OCI-LY1 (cell line): ENCODE measurements around the gene STARD13.

Experiments
- H2AFZ ChIP-seq: fragments of 200-600 bp; sonication (generic), shearing (Covaris generic); 2 replicates; pipeline ENCODE4 v1.6.0; 2014; ENCODE audit warnings: antibody characterized with exemption, mild to moderate bottlenecking, low read length
- H3F3A ChIP-seq: fragments of 200-600 bp; sonication (generic), shearing (Covaris generic); 2 replicates; pipeline ENCODE4 v1.6.0; 2014; ENCODE audit warnings: mild to moderate bottlenecking, antibody characterized with exemption, low read length, moderate library complexity; ENCODE audit not compliant: insufficient read depth
- H3K27ac ChIP-seq: fragments of 200-600 bp; sonication (generic); 2 replicates; pipeline ENCODE4 v1.5.1; 2014; ENCODE audit warnings: low read length, mixed run types, mild to moderate bottlenecking, low read depth; ENCODE audit not compliant: poor library complexity, severe bottlenecking
- H3K27me3 ChIP-seq: fragments of 200-600 bp; sonication (generic); 2 replicates; pipeline ENCODE4 v1.6.0; 2014; ENCODE audit warnings: antibody characterized with exemption, mild to moderate bottlenecking, low read length, moderate library complexity; ENCODE audit not compliant: insufficient read depth
- H3K36me3 ChIP-seq: fragments of 200-600 bp; sonication (generic); 2 replicates; pipeline ENCODE4 v1.6.1; 2014; ENCODE audit warnings: mild to moderate bottlenecking, antibody characterized with exemption, low read length, moderate library complexity, mixed read lengths; ENCODE audit not compliant: insufficient read depth
- H3K4me1 ChIP-seq: fragments of 200-600 bp; sonication (generic); 2 replicates; pipeline ENCODE4 v1.5.1; 2014; ENCODE audit warnings: mild to moderate bottlenecking, low read length, moderate library complexity; ENCODE audit not compliant: insufficient read depth, severe bottlenecking
- H3K4me2 ChIP-seq: fragments of 200-600 bp; sonication (generic), shearing (Covaris generic); 2 replicates; pipeline ENCODE4 v1.6.1; 2014; ENCODE audit warnings: low read length
- H3K4me3 ChIP-seq: fragments of 200-600 bp; sonication (generic); 2 replicates; pipeline ENCODE4 v1.5.1; 2014; ENCODE audit warnings: low read length, low read depth, mild to moderate bottlenecking, mixed read lengths; ENCODE audit not compliant: poor library complexity, severe bottlenecking
- H3K79me2 ChIP-seq: fragments of 200-600 bp; shearing (Covaris generic); 2 replicates; pipeline ENCODE4 v1.6.1; 2016; ENCODE audit warnings: mixed run types, low read length, mixed read lengths; ENCODE audit not compliant: insufficient read depth
- H3K9ac ChIP-seq: fragments of 200-600 bp; sonication (generic), shearing (Covaris generic); 2 replicates; pipeline ENCODE4 v1.6.1; 2014; ENCODE audit warnings: mild to moderate bottlenecking, low read length, mixed read lengths
- H3K9me2 ChIP-seq: fragments of 200-600 bp; sonication (generic), shearing (Covaris generic); 2 replicates; pipeline ENCODE4 v1.6.1; 2014; ENCODE audit warnings: low read depth, mild to moderate bottlenecking, low read length, mixed read lengths
- H3K9me3 ChIP-seq: fragments of 200-600 bp; shearing (Covaris generic); 2 replicates; pipeline ENCODE4 v1.6.1; 2014; ENCODE audit warnings: low read length, mixed read lengths
- H4K20me1 ChIP-seq: fragments of 200-600 bp; sonication (generic), shearing (Covaris generic); 2 replicates; pipeline ENCODE4 v1.6.0; 2016; ENCODE audit warnings: mild to moderate bottlenecking, low read length; ENCODE audit not compliant: insufficient read depth
- EZH2 ChIP-seq: fragments of 200-600 bp; sonication (generic), shearing (Covaris generic); IDR thresholded peaks from 2 replicates; pipeline ENCODE4 v1.8.0; 2017; ENCODE audit warnings: borderline replicate concordance, mixed run types, mild to moderate bottlenecking, antibody characterized with exemption, low read length, moderate library complexity, mixed read lengths
- TF ChIP-seq, protein P1 (sequence below): fragments of 200-600 bp; sonication (generic), shearing (Covaris generic); IDR thresholded peaks from 2 replicates; pipeline ENCODE4 v1.5.1; 2017; ENCODE audit warnings: mild to moderate bottlenecking, antibody characterized with exemption, low read length, moderate library complexity, mixed read lengths

The STARD13 gene

DNA sequence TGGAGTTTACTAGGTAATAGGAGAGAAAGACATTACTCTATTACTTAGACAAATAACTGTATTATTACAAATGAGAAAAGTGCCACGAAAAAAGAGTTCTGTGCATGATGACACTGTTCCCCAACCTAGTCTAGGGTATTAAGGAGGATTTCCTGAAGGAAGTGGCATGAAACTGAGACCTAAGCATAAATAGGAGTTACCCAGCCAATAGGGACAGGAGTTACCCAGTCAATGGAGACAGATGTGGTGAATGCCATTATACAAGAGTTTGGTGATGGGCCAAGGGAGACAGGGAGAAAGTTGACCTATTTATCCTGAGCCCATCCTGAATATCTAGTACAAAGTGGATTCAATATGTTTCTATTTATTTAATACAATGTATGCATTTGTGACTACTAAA, 203.9 kb downstream of the STARD13 start:
- Histone ChIP-seq H3K9ac (no peak overlapping the region), H3K9me2 (no peaks in the 10 kb centered on the region), H3K79me2 (no peaks in the 10 kb centered on the region), H3K36me3 (no peaks in the 10 kb centered on the region), H3K4me1 (peaks cover 20% of the 10 kb centered on the region), H3F3A (no peaks in the 10 kb centered on the region), H3K27me3 (no peaks in the 10 kb centered on the region), H3K4me3 (no peak overlapping the region), H3K9me3 (no peaks in the 10 kb centered on the region), H3K4me2 (no peak overlapping the region; the same call in 1 of the 2 replicates), H4K20me1 (no peaks in the 10 kb centered on the region), H3K27ac (peak overlapping the region; percentile 32), H2AFZ (no peak overlapping the region)
- TF ChIP-seq EZH2: no peak
- TF ChIP-seq, protein P1, sequence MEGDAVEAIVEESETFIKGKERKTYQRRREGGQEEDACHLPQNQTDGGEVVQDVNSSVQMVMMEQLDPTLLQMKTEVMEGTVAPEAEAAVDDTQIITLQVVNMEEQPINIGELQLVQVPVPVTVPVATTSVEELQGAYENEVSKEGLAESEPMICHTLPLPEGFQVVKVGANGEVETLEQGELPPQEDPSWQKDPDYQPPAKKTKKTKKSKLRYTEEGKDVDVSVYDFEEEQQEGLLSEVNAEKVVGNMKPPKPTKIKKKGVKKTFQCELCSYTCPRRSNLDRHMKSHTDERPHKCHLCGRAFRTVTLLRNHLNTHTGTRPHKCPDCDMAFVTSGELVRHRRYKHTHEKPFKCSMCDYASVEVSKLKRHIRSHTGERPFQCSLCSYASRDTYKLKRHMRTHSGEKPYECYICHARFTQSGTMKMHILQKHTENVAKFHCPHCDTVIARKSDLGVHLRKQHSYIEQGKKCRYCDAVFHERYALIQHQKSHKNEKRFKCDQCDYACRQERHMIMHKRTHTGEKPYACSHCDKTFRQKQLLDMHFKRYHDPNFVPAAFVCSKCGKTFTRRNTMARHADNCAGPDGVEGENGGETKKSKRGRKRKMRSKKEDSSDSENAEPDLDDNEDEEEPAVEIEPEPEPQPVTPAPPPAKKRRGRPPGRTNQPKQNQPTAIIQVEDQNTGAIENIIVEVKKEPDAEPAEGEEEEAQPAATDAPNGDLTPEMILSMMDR: no peak

DNA sequence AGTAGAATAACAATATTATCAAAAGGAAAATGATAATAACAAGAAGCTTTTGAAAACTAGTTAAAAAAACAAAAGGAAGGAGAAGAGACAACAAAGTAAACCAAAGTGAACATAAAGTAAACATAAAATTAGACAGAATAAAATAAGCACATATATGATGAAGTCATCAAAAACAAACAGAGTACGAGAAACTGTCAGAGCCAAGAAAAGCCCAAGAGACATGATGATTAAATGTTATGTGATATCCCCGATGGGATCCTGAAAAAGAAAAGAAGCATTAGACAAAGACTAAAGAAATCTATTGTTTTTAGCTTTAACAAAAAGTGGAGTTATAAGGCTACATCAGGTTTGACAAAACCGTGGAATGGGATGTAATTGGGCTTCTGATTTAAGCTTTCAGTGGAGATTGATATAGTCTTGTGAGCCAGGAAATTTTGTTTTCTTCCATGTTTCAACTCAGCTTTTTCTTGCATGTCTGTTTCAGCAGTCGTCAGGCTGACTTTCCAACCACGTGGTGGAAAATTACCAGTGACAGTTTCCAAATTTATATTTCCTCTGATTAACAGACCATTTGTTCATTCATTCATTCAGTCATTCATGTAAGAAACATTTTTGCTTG, 204.5 kb downstream of the STARD13 start:
- Histone ChIP-seq H3K9ac (no peak overlapping the region), H3K4me1 (peaks cover 20% of the 10 kb centered on the region), H3K4me3 (no peak overlapping the region), H3K9me2 (no peaks in the 10 kb centered on the region), H3F3A (no peaks in the 10 kb centered on the region), H4K20me1 (no peaks in the 10 kb centered on the region), H3K9me3 (no peaks in the 10 kb centered on the region), H3K4me2 (peak overlapping the region; percentile 4; the same call in 1 of the 2 replicates), H3K79me2 (no peaks in the 10 kb centered on the region), H2AFZ (no peak overlapping the region), H3K27ac (no peak overlapping the region), H3K27me3 (no peaks in the 10 kb centered on the region), H3K36me3 (no peaks in the 10 kb centered on the region)
- TF ChIP-seq, protein P1: no peak
- TF ChIP-seq EZH2: no peak

DNA sequence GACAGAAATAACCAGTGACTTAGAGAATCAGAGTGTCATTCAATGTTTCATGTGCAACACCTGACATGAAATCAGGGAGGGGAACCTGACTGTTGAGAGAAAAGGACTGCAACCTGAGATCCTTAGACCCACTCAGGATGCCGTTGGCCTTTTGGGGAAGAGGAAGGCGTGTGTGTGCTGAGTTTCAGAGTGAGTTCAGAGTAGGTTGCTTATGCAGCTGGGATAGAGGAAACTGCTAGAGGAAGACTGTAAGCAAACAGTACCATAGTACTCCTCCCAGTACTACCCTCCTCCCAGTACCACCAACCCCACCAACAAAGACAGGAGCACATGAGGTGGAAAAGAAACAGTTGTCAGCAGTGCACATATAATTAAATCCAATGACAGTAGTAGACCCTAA, 205.6 kb downstream of the STARD13 start:
- Histone ChIP-seq H3K4me2 (no peak overlapping the region), H3K9ac (no peak overlapping the region)
- TF ChIP-seq EZH2: no peak
- TF ChIP-seq, protein P1: no peak

More for the DNA sequence above, 205.6 kb downstream of the STARD13 start:
- Histone ChIP-seq H3K9me3 (no peaks in the 10 kb centered on the region), H3K9me2 (no peaks in the 10 kb centered on the region), H3K4me3 (no peak overlapping the region), H2AFZ (no peak overlapping the region), H3K4me1 (peaks cover 20% of the 10 kb centered on the region), H3K27ac (no peak overlapping the region), H4K20me1 (no peaks in the 10 kb centered on the region), H3F3A (no peaks in the 10 kb centered on the region), H3K27me3 (no peaks in the 10 kb centered on the region), H3K79me2 (no peaks in the 10 kb centered on the region), H3K36me3 (no peaks in the 10 kb centered on the region)
